Measurements from ENCODE around the gene HIF3A. TPM values are rescaled to one million over a fixed set of nuclear protein-coding genes. Genes with fewer than 3 reads are reported as not detected.

The HIF3A gene
- total RNA-seq, 2 donors from 2014 or later = 41.6 to 71.9 TPM

GRCh38 chr19:46288896-46289588, 7.8 kb upstream of the HIF3A start:
- no peak for DNase-seq
- H3K9me3 Mint-ChIP-seq = peaks cover 4% of the 10 kb centered on the region
- Histone ChIP-seq H3K4me1 (ENCODE audit: control insufficient read depth, insufficient read depth, low read length) (no peaks in the 10 kb centered on the region), H3K27me3 (ENCODE audit: control insufficient read depth, insufficient read depth, low read length, poor library complexity, severe bottlenecking) (peaks cover 8% of the 10 kb centered on the region), H3K9ac (ENCODE audit: extremely low read depth, low read length, poor library complexity, severe bottlenecking) (no peak overlapping the region), H3K36me3 (ENCODE audit: control insufficient read depth, insufficient read depth, low read length) (no peaks in the 10 kb centered on the region), H3K4me3 (ENCODE audit: low read length) (no peak overlapping the region), H3K9me3 (ENCODE audit: control insufficient read depth, low read length) (peaks cover 5% of the 10 kb centered on the region), H3K27ac (ENCODE audit: low read depth, low read length) (no peak overlapping the region)
- WGBS, 2 experiments (ENCODE audit: insufficient coverage in 1 of 2, insufficient read length in 1 of 2) = 92 to 93% methylated on average over 5 to 6 of the region's 6 CpGs
- TF ChIP-seq CTCF (conservative IDR thresholded peaks at IDR 0.05) = no peak
- no peaks in the 10 kb centered on the region for H3K4me1 Mint-ChIP-seq
- no peaks in the 10 kb centered on the region for H3K36me3 Mint-ChIP-seq (ENCODE audit: low read depth)
- no peak overlapping the region for H3K4me3 Mint-ChIP-seq
- no peak overlapping the region for H3K27ac Mint-ChIP-seq
- H3K27me3 Mint-ChIP-seq (ENCODE audit: insufficient read depth) = peaks cover 9% of the 10 kb centered on the region

- Mint-ChIP-seq H3K36me3 (ENCODE audit: low read depth) (no peaks in the 10 kb centered on the region), H3K9me3 (peaks cover 4% of the 10 kb centered on the region), H3K4me3 (no peak overlapping the region), H3K4me1 (no peaks in the 10 kb centered on the region), H3K27ac (no peak overlapping the region), H3K27me3 (ENCODE audit: insufficient read depth) (peaks cover 16% of the 10 kb centered on the region)
- Histone ChIP-seq H3K4me3 (ENCODE audit: low read length) (no peak overlapping the region), H3K4me1 (ENCODE audit: control insufficient read depth, insufficient read depth, low read length) (no peaks in the 10 kb centered on the region), H3K36me3 (ENCODE audit: control insufficient read depth, insufficient read depth, low read length) (no peaks in the 10 kb centered on the region), H3K27ac (ENCODE audit: low read depth, low read length) (no peak overlapping the region), H3K27me3 (ENCODE audit: control insufficient read depth, insufficient read depth, low read length, poor library complexity, severe bottlenecking) (peaks cover 8% of the 10 kb centered on the region), H3K9me3 (ENCODE audit: control insufficient read depth, low read length) (peaks cover 5% of the 10 kb centered on the region), H3K9ac (ENCODE audit: extremely low read depth, low read length, poor library complexity, severe bottlenecking) (no peak overlapping the region)
- no peak for DNase-seq
- no peak for TF ChIP-seq CTCF (conservative IDR thresholded peaks at IDR 0.05)
- WGBS, 2 experiments (ENCODE audit: insufficient coverage in 1 of 2, insufficient read length in 1 of 2) = 56 to 82% methylated on average over 2 to 4 of the region's 4 CpGs
Observed at GRCh38 chr19:46289724-46290619, 6.9 kb upstream of the HIF3A start.

- Mint-ChIP-seq H3K9me3 (peaks cover 4% of the 10 kb centered on the region), H3K4me3 (no peak overlapping the region), H3K4me1 (no peaks in the 10 kb centered on the region), H3K27me3 (ENCODE audit: insufficient read depth) (peaks cover 26% of the 10 kb centered on the region), H3K27ac (no peak overlapping the region), H3K36me3 (ENCODE audit: low read depth) (no peaks in the 10 kb centered on the region)
- H3K9ac ChIP-seq (ENCODE audit: extremely low read depth, low read length, poor library complexity, severe bottlenecking) = no peak overlapping the region
- peaks cover 5% of the 10 kb centered on the region for H3K9me3 ChIP-seq (ENCODE audit: control insufficient read depth, low read length)
- H3K27ac ChIP-seq (ENCODE audit: low read depth, low read length) = no peak overlapping the region
- TF ChIP-seq CTCF (conservative IDR thresholded peaks at IDR 0.05) = no peak
- no peaks in the 10 kb centered on the region for H3K36me3 ChIP-seq (ENCODE audit: control insufficient read depth, insufficient read depth, low read length)
- DNase-seq = no peak
- no peak overlapping the region for H3K4me3 ChIP-seq (ENCODE audit: low read length)
- peaks cover 8% of the 10 kb centered on the region for H3K27me3 ChIP-seq (ENCODE audit: control insufficient read depth, insufficient read depth, low read length, poor library complexity, severe bottlenecking)
- H3K4me1 ChIP-seq (ENCODE audit: control insufficient read depth, insufficient read depth, low read length) = no peaks in the 10 kb centered on the region
Observed at GRCh38 chr19:46291829-46292228, 5.0 kb upstream of the HIF3A start.

All from endodermal cell (in vitro differentiated cells).